CD4-positive, alpha-beta T cell treated with Interleukin-4 for 4 hours (primary cell): ENCODE measurements around the gene GUCA1C.

Experiments used
- DNase-seq: peaks from one replicate; pipeline ENCODE4 v3.0.0-alpha.2; 2020

Gene GUCA1C, protein sequence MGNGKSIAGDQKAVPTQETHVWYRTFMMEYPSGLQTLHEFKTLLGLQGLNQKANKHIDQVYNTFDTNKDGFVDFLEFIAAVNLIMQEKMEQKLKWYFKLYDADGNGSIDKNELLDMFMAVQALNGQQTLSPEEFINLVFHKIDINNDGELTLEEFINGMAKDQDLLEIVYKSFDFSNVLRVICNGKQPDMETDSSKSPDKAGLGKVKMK

DNA sequence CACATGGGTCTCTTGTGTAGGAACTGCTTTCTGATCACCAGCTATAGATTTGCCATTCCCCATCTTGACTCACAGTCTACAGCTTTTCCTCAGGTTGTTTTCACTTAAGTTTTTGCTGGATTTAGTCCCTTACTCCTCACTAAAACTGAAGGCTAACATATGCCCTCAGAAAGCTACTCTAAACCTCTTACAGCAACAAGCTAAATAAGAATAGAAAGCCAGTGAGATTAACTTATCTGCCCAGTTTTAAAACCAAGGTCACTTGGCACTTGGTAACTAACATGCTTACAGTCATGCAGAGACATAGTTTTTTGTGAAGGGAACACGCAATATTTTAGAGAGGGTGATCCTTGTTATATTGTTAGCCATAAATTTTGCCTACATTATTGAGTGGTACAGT, at the start of gene GUCA1C:
GUCA1C (minus strand) TSS at position 180 of the 400 bp plus-strand sequence; CDS start at position 63, 117 bp downstream.
- no peak for DNase-seq

DNA sequence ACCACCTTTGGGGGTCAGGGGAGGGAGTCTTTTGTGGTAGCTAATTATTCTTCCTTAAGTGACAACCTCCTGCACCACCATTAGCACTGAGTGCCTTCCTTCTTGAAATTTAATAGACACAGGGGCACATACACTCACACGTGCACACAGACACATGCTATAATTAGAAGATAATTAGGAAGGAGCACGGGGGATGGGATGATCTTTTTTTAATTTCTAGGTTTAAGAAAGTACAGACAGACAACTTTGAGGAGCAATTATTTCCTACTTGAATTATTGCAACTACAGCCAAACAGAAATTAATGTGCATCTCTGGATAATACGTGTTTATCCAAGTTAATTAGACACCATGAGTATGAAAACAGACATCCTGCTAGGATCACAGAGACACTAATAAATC, 44.8 kb upstream of the GUCA1C start:
- no peak for DNase-seq

DNA sequence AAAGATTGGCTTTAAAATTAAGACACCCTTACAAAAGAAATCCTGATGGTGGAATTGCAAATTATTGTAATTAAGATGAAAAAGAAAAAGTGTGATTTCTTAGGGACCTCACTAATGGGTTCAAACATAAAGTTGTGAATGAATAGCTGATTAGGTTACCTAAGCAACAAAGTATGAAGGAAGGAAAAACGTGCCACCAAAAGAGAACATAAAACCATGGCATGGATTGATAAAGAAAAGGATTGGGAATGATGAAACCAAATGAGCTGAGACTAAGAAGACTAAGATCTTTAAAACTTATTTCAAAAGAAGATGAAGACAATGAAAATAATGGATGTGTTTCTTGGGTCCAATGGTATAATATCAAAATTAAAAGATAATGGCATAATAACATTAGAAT, 32.2 kb upstream of the GUCA1C start:
- DNase-seq, result no peak

GRCh38 chr3:108983051-108983450, 29.4 kb upstream of the GUCA1C start:
- DNase-seq, result no peak

GRCh38 chr3:108976058-108976457, 22.4 kb upstream of the GUCA1C start:
- DNase-seq, result no peak

DNA sequence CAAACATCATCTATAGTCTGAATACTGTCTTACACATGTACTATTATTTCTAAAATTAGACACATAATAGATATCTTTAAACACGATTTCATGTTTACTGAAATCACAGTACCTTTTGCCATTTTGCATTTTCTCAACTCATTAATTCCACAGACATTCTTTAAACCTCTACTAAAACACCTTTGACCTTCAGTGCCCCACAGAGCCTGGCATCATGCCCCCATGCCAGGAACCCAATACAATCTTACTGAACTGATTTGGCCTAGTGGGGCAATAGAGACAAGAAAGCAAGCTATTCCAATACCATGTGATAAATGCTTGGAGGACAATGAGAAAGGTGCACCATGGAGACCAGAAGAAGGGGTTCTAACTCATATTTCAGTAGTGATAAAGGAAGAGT, 19.3 kb upstream of the GUCA1C start:
- no peak for DNase-seq

DNA sequence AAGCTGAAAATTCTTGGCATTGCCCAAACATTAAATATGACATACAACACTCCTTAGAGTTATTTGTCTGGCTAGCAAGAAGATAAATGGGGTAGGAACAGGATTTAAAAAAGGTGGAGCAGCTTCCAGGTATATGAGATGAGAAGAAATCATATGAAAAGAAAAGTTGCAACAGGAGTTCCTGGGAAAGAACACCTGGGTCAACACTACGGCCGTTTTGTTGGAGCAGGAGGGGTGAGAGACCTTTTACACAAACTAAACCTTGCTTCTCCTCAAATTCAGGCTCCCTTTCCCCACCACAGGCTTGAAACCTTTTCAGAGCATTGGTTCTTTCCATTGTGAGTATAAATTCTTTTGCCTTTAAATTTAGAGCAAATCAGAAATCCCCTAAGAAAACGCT, 18.8 kb upstream of the GUCA1C start:
- no peak for DNase-seq

DNA sequence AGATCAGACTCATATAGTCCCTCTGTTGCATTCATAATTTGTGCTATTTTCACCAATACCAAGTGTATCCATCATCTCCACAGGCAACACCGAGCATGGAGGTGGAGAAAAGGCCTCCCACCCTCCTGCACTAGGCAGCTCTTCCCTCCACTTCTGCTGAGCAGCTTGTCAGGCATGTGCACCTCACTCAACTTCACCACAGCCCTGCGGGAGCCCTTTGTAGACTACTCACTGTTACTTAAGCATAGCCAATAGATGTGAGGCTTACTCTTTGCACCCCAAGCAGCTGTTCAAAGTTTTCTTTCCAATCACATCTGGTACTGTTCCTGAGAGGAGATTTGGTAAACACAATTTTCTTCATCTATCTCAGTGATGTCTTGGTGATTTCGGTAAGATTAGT, 16.9 kb upstream of the GUCA1C start:
- DNase-seq, result no peak

GRCh38 chr3:108966773-108967172, 13.1 kb upstream of the GUCA1C start:
- no peak for DNase-seq

GRCh38 chr3:108959017-108959416, 5.3 kb upstream of the GUCA1C start:
- no peak for DNase-seq

DNA sequence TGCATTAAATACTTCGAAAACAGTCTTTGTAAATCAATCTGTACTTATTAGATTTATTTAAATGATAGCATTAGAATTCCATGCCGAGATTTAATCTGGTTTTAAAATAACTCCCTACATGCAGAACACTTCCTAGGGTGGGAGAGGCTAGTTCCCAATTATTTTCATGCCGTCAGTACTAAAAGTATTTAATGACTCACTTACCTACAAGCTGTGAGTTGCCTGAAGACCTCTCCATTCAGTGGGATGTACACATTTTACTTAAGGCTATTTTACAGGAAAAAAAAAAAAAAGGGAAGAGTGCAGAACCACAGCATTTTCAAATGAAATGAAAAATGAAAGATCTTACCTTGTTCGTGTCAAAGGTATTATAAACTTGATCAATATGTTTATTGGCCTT, 469 bp downstream of the GUCA1C start:
- no peak for DNase-seq

GRCh38 chr3:108951820-108952501, 1.7 kb downstream of the GUCA1C start:
- DNase-seq, result no peak

- DNase-seq, result no peak
Measured at GRCh38 chr3:108947855-108948254, 5.8 kb downstream of the GUCA1C start.

DNA sequence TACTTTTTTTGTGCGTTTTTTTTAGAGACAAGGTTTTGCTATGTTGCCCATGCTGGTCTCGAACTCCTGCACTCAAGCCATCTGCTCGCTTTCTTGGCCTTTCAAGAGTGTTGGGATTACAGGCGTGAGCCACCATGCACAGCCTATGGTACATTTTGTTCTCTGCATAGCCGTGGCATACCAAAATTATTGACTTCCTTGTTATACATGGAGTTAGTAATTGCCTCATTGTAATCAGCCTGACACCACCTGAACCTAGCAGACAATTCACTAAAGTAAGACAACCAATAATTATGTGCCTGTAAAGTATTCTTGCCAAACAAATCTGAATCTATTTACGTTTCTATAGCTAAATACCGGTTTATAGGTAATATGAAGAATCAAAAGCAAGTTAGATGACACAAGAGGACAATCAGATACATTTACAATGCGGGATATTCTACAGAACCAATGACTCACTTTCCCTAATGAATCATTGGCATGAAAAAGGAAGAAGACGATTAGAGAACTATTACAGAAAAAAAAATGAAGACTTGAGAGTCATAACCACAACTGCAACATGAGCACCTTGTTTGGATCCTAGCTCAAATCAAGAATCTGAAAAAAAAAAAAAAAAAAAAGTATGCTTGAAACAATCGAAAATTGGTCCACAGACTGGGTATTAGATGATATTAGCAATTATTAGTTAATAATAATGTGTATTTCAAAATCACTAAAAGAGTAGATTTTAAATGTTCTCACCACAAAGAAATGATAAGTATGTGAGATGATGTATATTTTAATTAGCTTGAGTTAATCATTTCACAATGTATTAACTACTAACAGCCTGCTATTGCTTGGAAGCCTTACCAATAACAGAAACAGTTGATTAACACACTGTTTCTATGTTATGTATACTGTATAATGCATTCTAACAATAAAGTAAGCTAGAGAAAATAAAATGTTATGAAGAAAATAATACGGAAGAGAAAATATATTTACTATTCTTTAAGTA, 7.1 kb downstream of the GUCA1C start:
- DNase-seq, result no peak

GRCh38 chr3:108940568-108941263, 13.0 kb downstream of the GUCA1C start:
- no peak for DNase-seq

DNA sequence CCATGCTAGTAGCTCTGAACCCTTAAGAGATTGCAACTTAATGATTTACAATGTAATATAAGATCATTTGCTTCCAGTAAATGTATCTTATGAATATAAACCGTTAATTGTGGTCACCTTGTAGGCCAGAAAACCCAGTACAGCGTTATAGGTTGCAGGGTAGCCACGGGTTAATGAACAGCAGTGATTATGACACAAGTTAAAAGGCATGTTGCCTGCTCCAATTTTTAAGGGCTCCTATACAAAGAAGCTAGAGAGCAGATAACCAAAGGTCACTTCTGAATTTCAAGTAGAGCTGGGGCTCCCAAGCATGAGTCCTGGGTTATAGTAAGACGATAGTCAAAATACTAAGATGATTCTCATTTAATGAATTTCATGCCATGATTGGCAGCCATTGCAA, 13.5 kb downstream of the GUCA1C start:
- DNase-seq, result no peak

GRCh38 chr3:108936924-108937689, 16.6 kb downstream of the GUCA1C start:
- no peak for DNase-seq

GRCh38 chr3:108931035-108931434, 22.6 kb downstream of the GUCA1C start:
- no peak for DNase-seq

- DNase-seq, result no peak
Measured at GRCh38 chr3:108918866-108919265, 34.8 kb downstream of the GUCA1C start.

- DNase-seq, result peak; percentile 79
Measured at GRCh38 chr3:108914774-108915641, 38.7 kb downstream of the GUCA1C start.

GRCh38 chr3:108909799-108910198, 43.9 kb downstream of the GUCA1C start:
- no peak for DNase-seq
